ENCODE data around the gene CDON.

The CDON gene

DNA sequence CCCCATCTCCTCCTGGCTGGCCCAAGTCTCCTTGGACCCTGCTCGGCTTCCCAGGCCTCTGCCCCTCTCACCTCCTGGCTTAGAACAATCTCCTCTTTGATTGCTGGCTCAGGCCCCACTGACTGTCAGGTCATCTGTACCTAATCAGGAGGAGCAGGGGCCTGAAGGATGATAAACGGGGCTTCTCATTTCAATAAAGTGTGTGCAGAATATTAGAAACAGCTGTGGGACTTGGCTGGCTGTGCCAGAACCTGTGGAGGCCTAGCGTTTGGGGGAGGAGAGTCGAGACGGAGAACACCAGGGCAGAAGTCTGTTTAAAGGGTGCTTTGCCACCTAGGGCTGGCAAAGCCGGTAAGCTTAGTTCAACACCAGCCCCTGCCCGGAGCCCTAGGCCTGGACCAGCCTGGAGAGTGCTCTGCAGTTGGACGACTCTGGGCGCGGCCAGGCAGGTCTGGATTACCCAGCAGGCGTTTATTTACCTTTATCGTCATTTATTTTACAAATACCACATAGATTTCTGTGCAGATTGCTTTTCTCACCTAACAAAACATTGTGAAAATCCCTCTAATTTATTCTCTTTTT is 127.0 kb downstream of the CDON start:
- TF ChIP-seq, protein P1, sequence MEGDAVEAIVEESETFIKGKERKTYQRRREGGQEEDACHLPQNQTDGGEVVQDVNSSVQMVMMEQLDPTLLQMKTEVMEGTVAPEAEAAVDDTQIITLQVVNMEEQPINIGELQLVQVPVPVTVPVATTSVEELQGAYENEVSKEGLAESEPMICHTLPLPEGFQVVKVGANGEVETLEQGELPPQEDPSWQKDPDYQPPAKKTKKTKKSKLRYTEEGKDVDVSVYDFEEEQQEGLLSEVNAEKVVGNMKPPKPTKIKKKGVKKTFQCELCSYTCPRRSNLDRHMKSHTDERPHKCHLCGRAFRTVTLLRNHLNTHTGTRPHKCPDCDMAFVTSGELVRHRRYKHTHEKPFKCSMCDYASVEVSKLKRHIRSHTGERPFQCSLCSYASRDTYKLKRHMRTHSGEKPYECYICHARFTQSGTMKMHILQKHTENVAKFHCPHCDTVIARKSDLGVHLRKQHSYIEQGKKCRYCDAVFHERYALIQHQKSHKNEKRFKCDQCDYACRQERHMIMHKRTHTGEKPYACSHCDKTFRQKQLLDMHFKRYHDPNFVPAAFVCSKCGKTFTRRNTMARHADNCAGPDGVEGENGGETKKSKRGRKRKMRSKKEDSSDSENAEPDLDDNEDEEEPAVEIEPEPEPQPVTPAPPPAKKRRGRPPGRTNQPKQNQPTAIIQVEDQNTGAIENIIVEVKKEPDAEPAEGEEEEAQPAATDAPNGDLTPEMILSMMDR (IDR thresholded peaks at IDR 0.05; ENCODE audit: low read depth, low read length), result no peak
- H3K4me3 ChIP-seq (ENCODE audit: low read depth, low read length), result no peak overlapping the region

DNA sequence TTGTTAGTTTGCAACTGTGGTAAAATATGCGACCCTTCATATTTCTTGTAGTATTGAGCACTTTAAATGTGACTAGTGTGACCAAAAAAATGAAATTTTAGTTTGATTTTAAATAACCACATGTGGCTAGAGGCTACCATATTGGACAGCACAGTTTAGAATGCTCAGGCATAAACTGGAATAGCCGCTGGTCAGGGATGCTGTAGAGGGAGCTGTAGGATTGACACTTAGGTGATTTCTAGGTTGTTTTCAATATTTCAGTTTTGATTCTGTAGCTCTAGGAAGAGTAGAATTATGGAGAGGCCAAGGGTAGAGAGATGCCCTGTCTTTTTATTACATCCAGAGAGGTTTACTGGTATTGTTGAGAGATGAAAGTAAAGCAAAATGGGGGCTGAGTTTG is 127.6 kb downstream of the CDON start:
- TF ChIP-seq, protein P1 (IDR thresholded peaks at IDR 0.05; ENCODE audit: low read depth, low read length), result no peak
- no peak overlapping the region for H3K4me3 ChIP-seq (ENCODE audit: low read depth, low read length)

DNA sequence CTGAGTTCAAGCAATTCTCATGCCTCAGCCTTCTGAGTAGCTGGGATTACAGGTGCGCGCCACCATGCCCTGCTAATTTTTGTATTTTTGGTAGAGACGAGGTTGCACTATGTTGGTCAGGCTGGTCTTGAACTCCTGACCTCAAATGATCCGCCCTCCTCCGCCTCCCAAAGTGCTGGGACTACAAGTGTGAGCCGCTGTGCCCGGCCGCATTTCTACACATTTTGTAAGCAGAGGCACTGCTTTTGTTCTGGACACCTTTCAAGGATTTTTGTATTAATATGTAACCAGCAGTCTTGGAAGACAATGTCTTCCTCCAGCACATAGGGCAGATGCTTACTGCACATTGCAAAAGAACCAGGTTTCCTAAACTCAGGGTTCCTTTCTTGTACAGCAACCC is 128.2 kb downstream of the CDON start:
- no peak overlapping the region for H3K4me3 ChIP-seq (ENCODE audit: low read depth, low read length)
- TF ChIP-seq, protein P1 (IDR thresholded peaks at IDR 0.05; ENCODE audit: low read depth, low read length), result no peak

DNA sequence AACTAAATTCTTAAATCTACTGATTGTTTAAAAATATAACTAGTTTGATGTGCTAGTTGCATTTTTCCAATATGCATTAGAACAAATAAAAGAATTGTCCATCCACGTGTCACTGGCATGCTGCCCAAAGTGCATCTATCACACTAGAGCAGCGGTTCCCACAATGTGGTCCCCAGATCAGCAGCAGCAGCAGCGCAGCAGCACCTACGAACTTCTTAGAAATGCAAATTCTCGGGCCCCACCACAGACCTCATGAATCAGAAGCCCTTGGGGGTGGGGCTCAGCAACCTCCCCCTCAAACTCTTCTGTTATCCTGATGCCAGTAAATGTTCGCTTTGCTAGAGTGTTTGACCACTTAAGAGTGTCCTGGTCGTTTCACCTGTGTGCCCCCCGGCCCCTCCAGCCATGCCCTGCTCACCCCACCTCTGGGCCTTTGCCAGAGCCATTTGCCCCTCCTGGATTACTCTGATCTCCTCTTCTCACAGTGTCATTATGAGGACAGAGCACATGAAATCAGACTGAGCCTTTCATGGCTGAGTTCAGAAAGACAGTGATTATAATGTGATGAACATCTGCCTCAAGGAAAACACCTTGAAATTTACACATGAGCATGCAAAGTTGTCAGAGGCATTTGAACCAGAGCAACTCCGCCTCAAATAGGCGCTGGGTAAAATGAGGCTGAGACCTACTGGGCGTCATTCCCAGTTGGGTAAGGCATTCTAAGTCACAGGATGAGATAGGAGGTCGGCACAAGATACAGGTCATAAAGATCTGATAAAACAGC is 129.4 kb downstream of the CDON start:
- TF ChIP-seq, protein P1 (IDR thresholded peaks at IDR 0.05; ENCODE audit: low read depth, low read length), result no peak
- H3K4me3 ChIP-seq (ENCODE audit: low read depth, low read length), result no peak overlapping the region

DNA sequence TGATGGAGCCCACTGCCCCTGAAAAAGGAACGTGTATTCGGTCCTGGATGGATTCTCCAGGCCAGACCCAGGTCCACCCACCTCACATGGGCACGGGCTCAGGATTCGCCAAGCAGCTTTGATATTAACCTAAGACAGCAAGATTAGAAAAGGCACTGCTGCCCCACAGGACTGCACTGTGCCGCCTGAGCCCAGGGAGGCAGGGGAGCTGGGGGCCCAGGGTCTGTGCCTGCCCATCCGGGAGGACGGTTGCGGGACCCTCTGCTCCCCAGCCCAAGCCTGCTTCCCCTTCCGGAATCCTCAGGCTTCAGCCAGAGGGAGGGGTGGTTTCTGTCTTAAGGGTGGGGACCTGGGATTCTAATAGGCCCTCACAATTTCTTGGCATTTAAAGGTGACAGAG is 130.4 kb downstream of the CDON start:
- TF ChIP-seq, protein P1 (IDR thresholded peaks at IDR 0.05; ENCODE audit: low read depth, low read length), result no peak
- H3K4me3 ChIP-seq (ENCODE audit: low read depth, low read length), result no peak overlapping the region

DNA sequence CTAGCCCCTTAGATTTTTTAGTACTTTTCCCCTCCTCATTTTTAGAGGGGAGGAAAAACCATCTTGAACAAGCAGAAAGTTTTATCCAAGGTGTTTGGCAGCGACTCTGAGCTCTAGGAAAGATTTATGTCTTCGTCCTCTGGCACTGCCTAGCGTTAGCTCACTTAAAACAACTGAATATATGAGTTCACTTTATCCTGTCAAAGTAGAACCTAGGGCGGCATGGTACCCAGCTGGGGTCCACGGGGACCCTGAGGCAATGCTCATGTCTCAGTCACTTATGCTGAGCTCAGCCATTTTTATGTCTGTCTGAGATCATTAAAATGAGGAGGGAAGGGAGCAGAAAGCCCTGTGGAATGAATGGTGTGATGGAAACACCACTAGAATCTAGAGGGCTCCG is 131.0 kb downstream of the CDON start:
- TF ChIP-seq, protein P1 (IDR thresholded peaks at IDR 0.05; ENCODE audit: low read depth, low read length), result no peak
- no peak overlapping the region for H3K4me3 ChIP-seq (ENCODE audit: low read depth, low read length)

DNA sequence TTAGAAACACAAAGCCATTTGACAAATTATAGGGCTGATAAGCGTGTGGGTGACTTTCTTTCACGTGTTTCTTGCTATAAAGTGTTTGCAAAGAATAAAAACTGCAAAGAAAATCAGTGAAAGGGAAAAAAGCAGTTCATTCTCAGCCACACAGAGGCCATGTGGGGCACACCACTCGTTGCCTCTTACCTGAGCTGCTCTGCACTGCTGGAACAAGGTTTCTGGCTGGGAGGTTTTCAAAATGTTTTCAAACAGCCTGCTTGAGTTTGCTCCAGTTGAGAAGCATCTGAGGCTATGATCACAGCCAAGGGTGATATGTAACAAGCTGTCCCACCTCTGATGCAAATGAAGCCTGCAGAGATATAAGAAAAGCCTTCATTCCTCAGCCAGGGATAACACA is 131.6 kb downstream of the CDON start:
- no peak overlapping the region for H3K4me3 ChIP-seq (ENCODE audit: low read depth, low read length)
- TF ChIP-seq, protein P1 (IDR thresholded peaks at IDR 0.05; ENCODE audit: low read depth, low read length), result no peak
